NK-92 (cell line): Measurements from ENCODE around the gene SRGAP2B.
"Not testable (repeated sequence)": the region's sequence is repeated elsewhere in the genome, so short reads cannot be mapped to it uniquely, and the experiment has no call there.

Experiments used
- DNase-seq: peaks from one replicate; lab custom pipeline; 2025; ENCODE audit not compliant: unreplicated experiment; lab: John Stamatoyannopoulos, UW

SRGAP2B gene

DNA sequence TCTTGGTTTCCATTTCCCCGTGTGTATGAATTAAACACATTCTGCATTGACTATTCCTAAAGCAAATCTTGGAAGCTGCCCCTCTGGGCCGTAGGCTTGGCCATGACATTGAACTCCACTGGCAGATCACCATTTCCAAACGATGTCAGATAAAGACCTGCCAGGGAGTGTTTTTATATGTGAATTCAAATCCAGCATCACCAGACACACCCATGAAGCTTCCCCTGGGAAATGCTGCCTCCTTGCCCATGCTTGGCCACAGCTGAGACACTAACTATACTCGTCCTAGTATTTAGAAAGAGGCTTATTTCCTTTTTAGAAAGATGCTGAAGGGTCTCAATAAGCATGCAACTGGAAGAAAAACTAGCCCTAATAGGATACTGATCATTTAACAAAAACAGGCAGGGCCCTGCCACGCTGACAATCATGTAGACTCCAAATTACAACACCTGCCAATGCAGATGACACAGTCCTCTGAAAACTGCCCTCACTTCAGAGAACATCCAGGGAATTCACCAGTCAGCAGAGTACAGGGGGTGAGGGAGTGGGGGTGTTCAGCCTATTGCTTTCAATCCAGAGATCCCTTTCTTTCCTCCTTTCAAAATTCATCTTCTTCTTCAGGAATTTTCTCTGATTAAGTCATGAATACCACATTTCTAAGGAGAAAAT, 94.9 kb downstream of the SRGAP2B start:
- not testable (repeated sequence) for DNase-seq

DNA sequence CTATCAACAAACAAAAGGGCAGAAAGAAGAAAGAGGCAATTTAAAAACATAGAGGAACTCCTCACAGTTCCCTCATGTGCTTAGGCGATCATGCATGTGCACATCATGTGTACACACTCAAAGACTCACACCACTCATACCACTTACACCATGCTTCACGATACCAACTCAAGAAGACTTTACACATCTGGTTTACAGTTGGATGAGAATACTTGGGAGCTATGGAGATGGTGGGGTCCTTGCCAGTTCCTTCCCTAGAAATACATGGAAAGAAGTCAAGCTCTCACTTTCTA, 96.2 kb downstream of the SRGAP2B start:
- not testable (repeated sequence) for DNase-seq

DNA sequence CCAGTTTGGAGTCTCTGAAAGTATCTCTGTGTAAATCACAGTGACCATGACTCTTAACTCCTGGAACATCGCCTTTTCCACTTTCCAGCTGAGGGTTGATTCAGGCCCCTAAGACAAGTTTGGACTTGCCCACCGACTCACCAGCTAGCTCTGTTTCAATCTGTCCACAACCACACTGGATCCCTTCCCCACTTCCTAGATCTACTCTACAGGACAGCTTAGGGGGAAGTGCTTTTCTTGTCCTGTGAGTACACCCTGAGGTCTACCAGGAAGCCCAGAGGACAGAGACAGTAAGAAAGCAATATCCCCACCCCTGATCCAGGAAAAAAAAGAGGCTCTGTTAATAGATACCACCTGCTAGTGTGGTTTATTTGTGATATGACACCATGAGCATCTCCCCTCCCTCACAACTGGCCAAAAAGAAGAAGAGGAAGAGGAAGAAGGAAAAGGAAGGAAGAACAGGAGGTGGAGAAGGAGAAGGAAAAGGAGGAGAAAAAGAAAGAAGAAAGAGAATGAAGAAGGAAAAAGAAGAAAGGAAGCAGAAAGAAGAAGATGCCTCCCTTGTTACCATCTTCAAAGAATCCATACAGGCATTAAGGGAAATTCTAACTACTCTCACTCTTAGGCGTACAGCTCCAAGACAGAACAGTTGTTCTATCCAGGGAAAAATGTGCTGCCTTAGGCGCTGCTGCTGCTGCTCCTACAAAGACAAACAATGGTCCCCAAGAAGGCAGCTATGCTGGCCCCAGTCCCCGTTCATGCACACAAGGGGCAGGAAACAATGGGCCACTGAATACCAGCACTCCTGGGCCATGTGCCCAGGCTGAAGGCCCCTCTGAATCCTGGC, 96.8 kb downstream of the SRGAP2B start:
- not testable (repeated sequence) for DNase-seq

DNA sequence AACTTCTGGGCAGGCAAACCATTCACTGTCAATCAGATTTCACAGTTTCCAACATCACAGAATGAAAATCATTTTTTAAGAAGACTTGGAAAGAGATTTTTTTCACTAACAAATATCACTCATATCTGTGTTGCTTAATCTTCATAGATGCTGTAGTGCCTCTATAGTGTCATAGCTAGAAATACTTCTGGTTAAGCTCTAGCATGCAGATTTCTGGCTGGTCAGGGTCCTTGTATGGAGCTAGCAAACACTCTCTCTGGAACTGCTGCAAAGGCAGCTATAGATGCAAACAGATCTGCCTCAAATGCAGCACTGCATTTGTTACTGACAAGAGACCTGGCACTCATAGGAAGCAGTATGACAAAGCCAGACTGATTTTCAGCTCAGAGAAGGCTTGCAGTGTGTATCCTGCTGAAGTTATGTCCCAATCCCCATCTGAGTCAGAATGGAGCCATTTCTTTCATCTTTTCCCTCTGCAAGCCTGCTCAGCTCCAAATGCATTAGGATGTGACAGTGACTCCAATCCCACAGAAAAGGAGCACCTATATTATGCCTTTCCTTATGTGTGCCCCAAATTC, 99.2 kb downstream of the SRGAP2B start:
- DNase-seq, result not testable (repeated sequence)

DNA sequence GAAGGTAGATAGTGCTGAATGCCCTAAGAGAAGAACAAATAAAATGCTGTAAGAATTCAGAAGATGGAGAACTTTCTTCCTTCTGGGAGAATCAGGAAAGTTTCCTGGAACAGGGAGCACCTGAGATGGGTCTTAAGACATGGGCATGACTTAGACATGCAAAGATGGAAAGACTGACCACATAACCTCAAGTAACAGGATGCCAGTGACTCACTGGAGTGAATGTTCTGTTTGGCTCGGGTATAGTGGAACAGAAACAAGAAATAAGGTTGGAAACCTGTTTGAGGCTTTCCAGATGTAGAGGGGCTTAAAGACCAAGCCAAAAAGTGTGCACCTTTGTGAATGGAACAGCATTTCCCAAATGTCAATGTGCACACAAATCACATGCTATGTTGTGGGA, 102.2 kb downstream of the SRGAP2B start:
- DNase-seq, result not testable (repeated sequence)

DNA sequence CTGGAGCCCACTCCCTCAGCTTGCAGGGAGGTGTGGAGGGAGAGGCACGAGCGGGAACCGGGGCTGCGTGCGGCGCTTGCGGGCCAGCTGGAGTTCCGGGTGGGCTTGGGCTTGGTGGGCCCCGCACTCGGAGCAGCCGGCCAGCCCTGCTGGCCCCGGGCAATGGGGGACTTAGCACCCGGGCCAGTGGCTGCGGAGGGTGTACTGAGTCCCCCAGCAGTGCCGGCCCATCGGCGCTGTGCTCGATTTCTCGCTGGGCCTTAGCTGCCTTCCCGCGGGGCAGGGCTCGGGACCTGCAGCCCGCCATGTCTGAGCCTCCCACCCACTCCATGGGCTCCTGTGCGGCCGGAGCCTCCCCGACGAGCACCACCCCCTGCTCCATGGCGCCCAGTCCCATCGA, 104.5 kb downstream of the SRGAP2B start:
- not testable (repeated sequence) for DNase-seq

DNA sequence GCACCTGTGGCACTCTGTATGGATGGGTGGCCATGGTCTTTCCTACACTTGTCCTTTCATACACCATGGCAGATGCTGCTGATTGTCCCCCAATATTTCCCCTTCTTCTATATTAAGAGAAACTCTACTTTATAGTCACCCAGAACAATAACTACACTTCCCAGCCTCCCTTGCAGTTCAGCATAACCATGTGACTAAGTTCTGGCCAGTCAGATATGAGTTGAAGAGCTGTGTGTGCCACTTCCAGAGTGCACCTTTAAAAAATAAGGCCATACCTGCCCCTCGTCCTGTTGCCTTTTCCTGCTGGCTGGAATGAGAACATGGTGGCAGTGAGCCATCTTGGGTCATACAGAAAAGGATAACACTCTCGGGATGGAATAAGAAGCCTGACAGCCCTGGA, 108.0 kb downstream of the SRGAP2B start:
- not testable (repeated sequence) for DNase-seq

DNA sequence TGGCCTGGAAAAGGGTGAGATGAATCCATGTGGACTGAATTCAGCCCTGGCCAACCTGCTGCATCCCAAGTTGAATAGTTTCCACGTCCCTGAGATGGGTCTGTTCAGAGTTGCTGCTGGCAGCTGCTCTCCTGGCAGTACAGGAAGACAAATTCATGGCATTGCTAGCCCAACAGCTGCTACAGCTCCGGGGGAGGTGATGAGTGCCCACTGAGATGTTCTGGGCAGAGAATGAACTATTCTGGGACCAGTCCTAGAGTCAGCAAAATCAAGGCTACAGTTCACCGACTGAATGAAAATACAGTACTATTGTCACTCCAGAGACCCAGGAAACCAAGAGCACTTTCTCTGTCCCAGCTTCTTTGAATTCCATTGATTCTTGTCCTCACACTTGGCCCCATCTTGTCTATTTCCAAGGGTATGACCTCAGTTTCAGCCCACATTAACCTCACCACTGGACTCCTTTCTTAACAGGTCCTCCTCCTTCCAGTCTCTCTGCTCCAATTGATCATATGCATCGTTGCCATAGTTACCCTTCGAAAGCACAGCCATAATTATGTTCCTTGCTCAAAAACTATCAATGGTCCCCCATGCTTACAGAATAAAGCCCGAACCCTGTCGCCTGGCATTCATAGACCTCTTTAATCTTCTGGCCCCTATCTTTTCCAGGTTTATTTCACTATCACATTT, 108.8 kb downstream of the SRGAP2B start:
- not testable (repeated sequence) for DNase-seq

DNA sequence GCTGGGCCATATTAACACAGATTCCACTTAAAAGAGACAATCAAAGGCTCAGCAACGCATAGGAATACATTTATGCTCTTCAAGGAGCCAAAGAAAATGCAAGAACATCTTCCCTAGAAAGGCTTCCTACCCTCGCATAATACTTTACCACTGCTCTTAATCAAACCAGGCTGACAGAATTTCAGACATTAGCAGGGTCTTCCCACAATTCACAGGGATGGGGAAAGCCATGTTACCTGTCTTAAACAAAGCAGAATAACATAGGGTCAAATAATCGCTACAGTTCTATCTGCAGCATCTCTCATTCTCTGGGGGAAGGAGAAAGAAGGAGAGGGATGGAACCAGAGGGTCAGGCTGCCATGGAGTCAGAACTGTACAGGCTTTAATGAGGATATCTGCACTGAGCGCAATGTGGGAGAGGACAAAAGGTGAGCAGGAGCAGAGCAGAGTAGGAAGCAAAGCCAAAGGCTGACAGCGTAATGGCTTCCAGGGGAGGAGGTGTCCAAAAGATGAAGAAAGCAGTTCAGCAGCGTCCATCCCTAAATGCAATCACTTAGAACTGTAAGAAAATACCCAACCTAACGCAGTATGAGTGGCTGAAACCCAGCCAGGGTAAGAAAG, 109.5 kb downstream of the SRGAP2B start:
- DNase-seq, result not testable (repeated sequence)

DNA sequence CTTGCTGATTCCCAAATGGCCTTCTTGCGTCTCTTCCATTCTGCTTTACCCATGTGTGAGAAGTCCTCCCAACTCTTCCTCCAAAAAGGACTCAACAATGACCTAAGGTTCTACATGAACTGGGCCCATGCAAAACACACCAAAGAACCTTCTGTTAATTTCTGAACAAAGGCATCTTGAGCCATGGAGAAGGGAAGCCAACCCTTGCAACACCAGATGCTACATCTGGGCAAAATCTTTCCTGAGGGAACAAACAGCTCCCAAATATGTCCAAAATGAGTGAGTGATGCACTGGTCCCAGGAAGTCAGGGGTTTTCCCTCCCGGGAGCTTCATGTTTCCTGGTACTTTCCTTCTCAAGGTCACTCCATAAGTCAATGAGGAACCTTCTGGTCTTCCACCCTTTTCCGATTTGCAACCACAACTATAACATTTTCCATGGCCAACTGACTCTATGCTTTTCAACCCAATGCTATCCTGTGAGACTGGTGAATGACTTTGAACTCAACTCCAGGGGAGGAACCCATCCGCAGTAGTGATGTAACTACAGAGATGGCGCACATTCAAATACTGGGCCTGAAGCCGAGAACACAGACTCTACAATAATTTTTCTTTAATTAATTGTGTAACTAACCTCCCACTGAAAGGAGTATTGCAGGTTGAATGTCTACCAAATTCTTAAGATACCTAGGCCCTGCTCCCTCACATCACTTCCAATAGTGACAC, 112.2 kb downstream of the SRGAP2B start:
- DNase-seq, result not testable (repeated sequence)

DNA sequence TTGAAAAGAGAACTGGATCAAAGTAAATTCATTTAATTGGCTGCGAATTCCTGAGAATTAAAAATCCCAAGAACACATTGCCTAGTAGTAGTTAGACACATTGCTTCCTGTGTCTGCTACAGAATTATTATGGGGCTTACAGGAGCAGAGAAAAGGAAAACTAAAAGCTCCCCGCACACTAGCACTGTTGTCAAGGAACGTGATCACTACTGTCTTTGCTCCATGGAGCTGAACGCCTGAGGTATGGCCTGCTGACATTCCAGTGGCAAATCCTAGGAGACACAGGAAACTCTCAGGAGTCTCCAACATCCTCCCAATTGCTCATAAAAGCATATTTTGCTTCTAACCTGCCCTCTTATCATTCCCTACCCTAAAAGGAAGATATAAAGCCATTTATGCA, 114.0 kb downstream of the SRGAP2B start:
- DNase-seq, result not testable (repeated sequence)

DNA sequence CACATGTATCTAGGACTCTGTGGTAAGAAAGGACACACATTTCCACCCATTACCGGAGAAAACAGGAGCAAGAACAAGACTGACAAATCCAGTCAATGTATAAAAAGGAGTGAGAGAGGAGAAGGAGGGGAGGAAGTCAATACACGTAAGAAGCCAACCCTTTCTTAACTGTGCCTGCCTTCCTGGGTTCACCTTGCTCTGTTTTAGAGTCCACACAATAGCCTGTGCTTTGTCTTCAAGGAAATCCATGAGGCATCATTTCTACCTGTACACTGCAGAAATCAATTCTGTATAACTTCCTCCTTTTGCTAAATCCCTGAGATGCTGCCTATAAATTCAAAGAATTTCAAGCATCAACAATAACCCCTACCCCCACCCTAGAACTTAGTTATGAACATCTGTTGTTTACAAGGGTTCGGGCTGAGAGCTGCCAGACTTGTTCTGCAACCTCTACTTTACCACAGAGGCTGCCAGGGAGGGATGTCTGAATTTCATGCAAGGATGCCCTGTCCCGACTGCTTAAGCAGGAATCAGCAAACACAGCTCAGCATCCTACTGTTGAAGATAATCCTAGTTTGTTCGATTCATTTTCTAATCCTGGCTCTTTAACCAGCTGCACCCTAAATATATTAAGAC, 115.0 kb downstream of the SRGAP2B start:
- not testable (repeated sequence) for DNase-seq

DNA sequence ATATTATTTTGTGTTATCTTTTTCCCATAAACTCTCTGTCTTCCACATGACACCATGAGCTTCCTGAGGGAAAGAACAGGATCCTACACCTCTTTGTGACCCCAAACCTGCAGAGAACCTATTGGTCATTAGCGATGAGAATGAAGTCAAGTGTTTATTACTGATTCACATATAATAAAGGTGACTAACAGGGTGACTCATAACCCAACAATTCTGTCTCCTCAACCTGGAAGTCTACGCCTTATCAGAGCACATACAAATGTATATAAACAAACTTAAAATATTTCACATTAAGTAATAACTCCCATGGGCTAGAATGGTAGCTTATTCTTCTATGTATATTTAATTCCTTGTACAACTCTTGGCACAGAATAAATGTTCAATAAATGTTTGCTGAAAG, 117.3 kb downstream of the SRGAP2B start:
- not testable (repeated sequence) for DNase-seq

DNA sequence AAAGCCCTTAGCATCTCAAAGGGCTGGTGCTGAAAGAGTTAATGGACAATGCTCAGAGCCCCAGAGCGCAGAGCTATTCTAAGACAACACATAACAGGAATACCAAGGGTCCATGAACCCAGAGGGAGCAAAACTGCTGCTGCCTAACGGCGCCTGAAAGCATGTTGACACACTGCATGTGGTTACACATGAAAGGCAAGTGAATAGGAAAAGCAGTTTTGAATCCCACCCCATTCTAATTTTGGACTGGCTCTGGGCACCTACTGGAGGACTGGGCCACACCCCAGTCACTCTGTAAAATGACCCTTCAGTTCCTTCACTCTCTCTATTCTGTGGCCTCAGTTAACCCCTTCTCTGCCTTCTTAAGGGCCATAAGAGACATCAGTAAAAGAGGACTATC, 123.2 kb downstream of the SRGAP2B start:
- DNase-seq, result not testable (repeated sequence)

DNA sequence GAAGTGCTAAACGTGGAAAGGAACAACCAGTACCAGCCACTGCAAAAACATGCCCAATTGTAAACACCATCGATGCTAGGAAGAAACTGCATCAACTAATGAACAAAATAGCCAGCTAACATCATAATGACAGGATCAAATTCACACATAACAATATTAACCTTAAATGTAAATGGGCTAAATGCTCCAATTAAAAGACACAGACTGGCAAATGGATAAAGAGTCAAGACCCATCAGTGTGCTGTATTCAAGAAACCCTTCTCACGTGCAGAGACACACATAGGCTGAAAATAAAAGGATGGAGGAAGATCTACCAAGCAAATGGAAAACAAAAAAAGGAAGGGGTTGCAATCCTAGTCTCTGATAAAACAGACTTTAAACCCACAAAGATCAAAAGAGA, 128.6 kb downstream of the SRGAP2B start:
- DNase-seq, result not testable (repeated sequence)

DNA sequence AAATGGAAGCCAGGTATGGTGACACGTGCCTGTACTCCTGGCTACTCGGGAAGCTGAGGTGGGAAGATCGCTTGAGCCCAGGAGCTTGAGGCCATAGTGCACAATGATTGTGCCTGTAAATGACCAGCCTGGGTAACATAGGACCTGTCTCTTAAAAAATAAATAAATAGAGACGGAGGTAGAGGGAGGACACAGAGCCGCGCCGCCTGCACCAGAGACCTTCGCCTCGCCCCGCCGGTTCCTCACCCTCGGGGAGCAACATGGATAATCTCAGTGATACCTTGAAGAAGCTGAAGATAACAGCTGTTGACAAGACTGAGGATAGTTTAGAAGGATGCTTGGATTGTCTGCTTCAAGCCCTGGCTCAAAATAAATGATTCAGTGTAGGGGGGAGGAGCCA, 130.4 kb downstream of the SRGAP2B start:
- DNase-seq, result not testable (repeated sequence)

DNA sequence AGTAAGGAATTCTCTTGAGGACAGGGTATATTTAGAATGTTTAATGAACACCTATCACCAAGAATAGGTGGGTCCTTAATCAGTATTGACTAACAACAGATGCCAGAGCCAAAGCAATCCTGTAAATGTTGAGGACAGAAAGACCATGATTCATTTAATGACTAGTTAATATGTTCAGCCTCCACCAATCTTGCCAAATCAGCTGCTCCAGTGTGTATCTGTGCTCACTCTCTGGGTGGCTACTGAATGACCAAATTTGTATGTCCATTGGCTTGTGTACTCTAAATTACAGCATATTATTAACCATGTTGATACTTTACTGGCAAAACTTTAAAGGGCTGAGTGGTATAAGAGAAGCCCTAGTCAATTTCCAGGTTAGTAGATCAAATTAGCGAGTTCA, 130.9 kb downstream of the SRGAP2B start:
- DNase-seq, result not testable (repeated sequence)

DNA sequence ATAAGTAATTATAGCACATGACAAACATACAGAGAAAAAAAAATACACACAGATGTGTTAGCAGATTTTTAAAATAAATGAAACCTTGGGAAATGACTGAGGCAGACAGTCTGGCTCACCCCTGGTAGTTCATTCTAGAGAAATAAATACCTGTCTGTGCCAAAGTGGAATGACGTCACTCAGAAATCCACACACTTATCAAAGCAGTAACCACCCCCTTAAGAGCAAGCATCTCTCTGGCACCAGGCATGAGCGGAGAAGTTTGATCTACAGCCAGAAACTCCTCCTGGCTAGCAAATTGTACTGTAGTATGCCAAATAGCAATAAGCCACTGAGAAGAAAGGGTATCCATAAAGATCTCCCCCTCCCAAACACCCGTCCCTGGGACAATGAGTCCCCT, 131.6 kb downstream of the SRGAP2B start:
- DNase-seq, result not testable (repeated sequence)

DNA sequence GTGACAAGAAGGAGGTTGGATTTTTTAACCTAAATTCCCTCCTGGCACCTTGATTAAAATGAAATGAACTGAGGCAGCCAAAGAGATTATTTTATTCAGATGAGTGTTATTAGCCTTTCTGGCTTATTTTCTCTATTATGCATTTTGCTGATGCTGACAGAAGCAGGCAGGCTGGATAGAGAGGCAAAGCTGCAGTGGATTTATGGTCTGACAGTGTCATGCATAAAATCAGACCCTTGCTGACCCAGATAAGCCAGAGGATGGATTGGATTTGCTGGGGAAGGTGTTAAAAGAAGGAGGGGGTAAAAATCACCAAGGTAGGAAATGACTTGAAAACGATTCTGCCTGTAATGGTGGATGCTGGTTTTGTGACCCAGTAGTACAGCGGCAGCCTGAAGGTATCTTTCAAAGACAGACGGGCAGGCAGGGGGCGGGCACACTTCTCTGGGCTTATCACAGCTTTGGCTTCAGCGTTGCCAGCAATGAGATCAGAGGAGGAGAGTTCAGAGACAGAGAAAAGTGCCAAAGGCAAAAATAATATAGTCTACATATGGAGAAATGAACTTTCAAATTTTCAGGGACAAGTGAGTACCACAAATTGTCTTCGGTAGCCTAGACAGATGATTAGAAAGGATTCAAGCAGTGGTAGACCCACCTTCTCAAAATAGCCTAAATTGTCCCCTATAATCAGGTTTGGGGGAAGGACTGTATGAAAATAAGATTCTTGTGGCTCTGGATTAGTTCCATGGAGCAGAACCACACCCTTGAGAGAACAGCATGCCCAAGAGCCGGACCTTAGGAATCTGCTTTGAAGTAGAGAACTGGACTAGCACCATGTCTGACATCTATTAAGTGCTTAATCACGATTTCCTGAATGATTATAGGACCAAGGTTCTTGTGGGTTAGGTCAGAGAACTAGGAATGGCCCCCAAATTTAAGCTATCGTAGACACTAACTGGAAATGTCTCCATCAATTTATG, 133.2 kb downstream of the SRGAP2B start:
- not testable (repeated sequence) for DNase-seq
